ENCODE results near the gene TMTC1.

- TF ChIP-seq CTCF (conservative IDR thresholded peaks at IDR 0.05; ENCODE audit: low read depth, low read length), result no peak
- TF ChIP-seq EZH2 (IDR thresholded peaks at IDR 0.05; ENCODE audit: borderline replicate concordance, low read depth, low read length, poor library complexity, severe bottlenecking), result no peak
Measured at GRCh38 chr12:29451888-29452287, 331.9 kb downstream of the TMTC1 start.
